HepG2 (cell line): ENCODE results near the gene FMNL2. TPM values are rescaled to one million over a fixed set of nuclear protein-coding genes. Genes with fewer than 3 reads are reported as not detected.
A peak's percentile ranks its signal among the peaks of the same experiment; 100 is the strongest.

Source experiments
- CHD4 ChIP-seq: fragments of 200-600 bp; sonication (generic); IDR thresholded peaks from 2 replicates; pipeline ENCODE4 v1.7.0; 2017; ENCODE audit warnings: mild to moderate bottlenecking, low read length, borderline replicate concordance
- ELF3 ChIP-seq: IDR thresholded peaks from 2 replicates; pipeline ENCODE4 v1.6.1; 2016; ENCODE audit warnings: missing genetic modification reagents, missing compliant biosample characterization
- FOXP1 ChIP-seq, 2 experiments: fragments of 450-650 bp in 1 of 2; IDR thresholded peaks; 2 replicates each; pipeline ENCODE4 v1.6.1; 2017 to 2018; ENCODE audit warnings: antibody characterized with exemption in 1 of 2
- GABPA ChIP-seq, 2 experiments: IDR thresholded peaks; 2 replicates each; pipeline ENCODE4 v1.6.1; 2011 to 2016; ENCODE audit warnings: low read depth in 2 of 2, low read length in 1 of 2, missing biosample characterization in 1 of 2, missing genetic modification characterization in 1 of 2
- HNF1B ChIP-seq: sonication (generic); formaldehyde crosslinking; IDR thresholded peaks from 2 replicates; pipeline ENCODE4 v1.5.1; 2020; ENCODE audit warnings: mild to moderate bottlenecking, moderate library complexity, missing genetic modification reagents
- HOXD1 ChIP-seq: sonication (generic); formaldehyde crosslinking; IDR thresholded peaks from 2 replicates; pipeline ENCODE4 v1.5.0; 2020; ENCODE audit warnings: missing genetic modification reagents
- KAT8 ChIP-seq: IDR thresholded peaks from 2 replicates; pipeline ENCODE4 v1.6.1; 2016; ENCODE audit warnings: missing genetic modification reagents, missing compliant biosample characterization
- KDM3A ChIP-seq: IDR thresholded peaks from 2 replicates; pipeline ENCODE4 v1.6.1; 2018; ENCODE audit warnings: low read depth, missing compliant biosample characterization
- TCF7 ChIP-seq: sonication (generic); IDR thresholded peaks from 2 replicates; pipeline ENCODE4 v1.6.1; 2016; ENCODE audit warnings: antibody characterized with exemption, low read depth
- TEF ChIP-seq: sonication (generic); formaldehyde crosslinking; IDR thresholded peaks from 2 replicates; pipeline ENCODE4 v1.5.0; 2020; ENCODE audit warnings: missing genetic modification reagents
- TFAP4 ChIP-seq: sonication (generic); IDR thresholded peaks from 2 replicates; pipeline ENCODE4 v1.6.1; 2016; ENCODE audit warnings: low read depth, borderline replicate concordance
- ZNF430 ChIP-seq: sonication (generic); formaldehyde crosslinking; IDR thresholded peaks from 2 replicates; pipeline ENCODE4 v1.9.0; 2021; ENCODE audit warnings: mild to moderate bottlenecking, missing genetic modification reagents
- ZNF576 ChIP-seq: sonication (generic); formaldehyde crosslinking; IDR thresholded peaks from 2 replicates; pipeline ENCODE4 v1.4.0; 2020; ENCODE audit warnings: mild to moderate bottlenecking, missing genetic modification reagents
- ZNF678 ChIP-seq: sonication (generic); formaldehyde crosslinking; IDR thresholded peaks from 2 replicates; pipeline ENCODE4 v1.4.0; 2020; ENCODE audit warnings: mild to moderate bottlenecking, missing genetic modification reagents
- ZSCAN25 ChIP-seq: sonication (generic); formaldehyde crosslinking; IDR thresholded peaks from 2 replicates; pipeline ENCODE4 v1.8.0; 2022; ENCODE audit warnings: mild to moderate bottlenecking, missing genetic modification reagents
- polyA plus RNA-seq, 8 experiments: library from polyadenylated mRNA; depleted of rRNA in 3 of 8; stranded (reverse) in 7 of 8; unstranded in 1 of 8; fragments of >200 nt; fragmentation: Illumina TruSeq in 4 of 8; extraction: Trizol in 4 of 8; gene quantifications; 2 replicates each; pipeline versions ENCODE4 v1.2.1 to v1.2.3, GENCODE V29; 2011 to 2016; ENCODE audit warnings: low read depth in 4 of 8, missing spikeins in 1 of 8, mixed read lengths in 1 of 8; ENCODE audit not compliant: insufficient read depth in 1 of 8
- total RNA-seq, 5 experiments: library from RNA; depleted of rRNA; stranded (reverse); fragments of >200 nt; fragmentation: Illumina TruSeq; extraction: Trizol; gene quantifications; 2 replicates each; pipeline ENCODE4 v1.2.3, GENCODE V29; 2016; ENCODE audit warnings: low read depth in 1 of 5
- TF ChIP-seq, protein P1 (sequence below), 2 experiments: sonication (generic) in 1 of 2; formaldehyde crosslinking in 1 of 2; IDR thresholded peaks; 2 replicates each; pipeline versions ENCODE4 v1.4.0 to v1.6.1; 2016 to 2020; ENCODE audit warnings: borderline replicate concordance in 1 of 2, low read depth in 1 of 2, mild to moderate bottlenecking in 1 of 2, missing genetic modification reagents in 1 of 2
- TF ChIP-seq, protein P2 (sequence below): IDR thresholded peaks from 2 replicates; pipeline ENCODE4 v1.6.1; 2016; ENCODE audit warnings: low read depth, control low read depth

The FMNL2 gene
- total and polyA plus RNA-seq, 2 of the 13 experiments (the other 11 are each of a cell fraction or from before 2014, with no cell fraction given): 66.5 to 67.7 TPM

DNA sequence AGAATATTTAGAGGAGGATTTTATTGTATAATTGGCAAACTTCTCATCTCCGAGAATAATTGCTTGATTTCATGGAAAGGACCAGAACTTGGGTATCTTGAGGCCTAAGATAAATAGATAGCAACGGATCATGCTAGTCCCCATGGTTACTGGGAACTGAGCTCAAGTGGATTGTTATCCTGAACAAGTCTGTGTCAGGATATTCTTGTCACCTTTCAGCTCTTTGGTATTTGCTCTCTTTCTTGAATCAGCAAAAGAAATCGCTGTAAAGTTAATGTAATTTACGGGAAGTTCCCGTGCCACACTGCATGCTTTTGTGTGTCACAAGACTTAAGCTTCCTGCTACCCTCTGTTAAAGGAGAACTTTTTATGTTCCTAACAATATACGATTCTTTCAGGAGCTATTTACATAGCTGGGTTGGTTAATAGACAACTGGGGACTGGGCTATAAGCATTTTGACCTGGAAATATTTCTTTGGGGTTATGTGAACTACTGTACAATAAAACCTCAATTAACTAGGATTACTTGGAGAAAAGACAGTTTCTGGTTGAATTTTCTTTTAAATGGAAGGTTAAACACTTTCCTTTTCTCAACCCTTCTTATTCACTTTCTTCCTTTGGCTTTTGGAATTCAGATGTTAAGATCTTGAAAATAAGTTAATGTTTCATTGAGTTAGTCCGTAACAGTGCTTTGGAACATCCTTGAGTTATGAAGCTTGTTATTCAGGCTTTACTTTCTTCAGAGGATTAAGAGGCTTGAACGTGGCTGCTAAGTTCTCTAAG, 151.2 kb downstream of the FMNL2 start (continued):
- TF ChIP-seq ZNF576 (CRISPR knock-in tag) (no peak), CHD4 (peak; percentile 8; the same call in 1 of the 2 replicates), FOXP1 (IDR thresholded peaks at IDR 0.05) (no peak), FOXP1 (CRISPR knock-in tag; IDR thresholded peaks at IDR 0.05) (peak; percentile 86), ZNF678 (CRISPR knock-in tag) (no peak), KDM3A (CRISPR knock-in tag) (peak; percentile 81; the same call in 1 of the 2 replicates), HNF1B (CRISPR knock-in tag) (peak; percentile 90), GABPA (IDR thresholded peaks at IDR 0.05; ENCODE audit: low read depth, low read length) (no peak), GABPA (CRISPR knock-in tag; IDR thresholded peaks at IDR 0.05; ENCODE audit: low read depth) (peak; percentile 77), TFAP4 (0 out of 2 replicates have a peak, but pooled peaks have one; percentile 43), ELF3 (peak; percentile 98), TCF7 (peak; percentile 83; the same call in 1 of the 2 replicates), HOXD1 (CRISPR knock-in tag) (peak; percentile 65; the same call in 1 of the 2 replicates), ZNF430 (CRISPR knock-in tag) (peak; percentile 63), KAT8 (CRISPR knock-in tag) (peak; percentile 91), ZSCAN25 (CRISPR knock-in tag) (no peak), TEF (CRISPR knock-in tag) (peak; percentile 55; the same call in 1 of the 2 replicates)
- TF ChIP-seq, protein P1, sequence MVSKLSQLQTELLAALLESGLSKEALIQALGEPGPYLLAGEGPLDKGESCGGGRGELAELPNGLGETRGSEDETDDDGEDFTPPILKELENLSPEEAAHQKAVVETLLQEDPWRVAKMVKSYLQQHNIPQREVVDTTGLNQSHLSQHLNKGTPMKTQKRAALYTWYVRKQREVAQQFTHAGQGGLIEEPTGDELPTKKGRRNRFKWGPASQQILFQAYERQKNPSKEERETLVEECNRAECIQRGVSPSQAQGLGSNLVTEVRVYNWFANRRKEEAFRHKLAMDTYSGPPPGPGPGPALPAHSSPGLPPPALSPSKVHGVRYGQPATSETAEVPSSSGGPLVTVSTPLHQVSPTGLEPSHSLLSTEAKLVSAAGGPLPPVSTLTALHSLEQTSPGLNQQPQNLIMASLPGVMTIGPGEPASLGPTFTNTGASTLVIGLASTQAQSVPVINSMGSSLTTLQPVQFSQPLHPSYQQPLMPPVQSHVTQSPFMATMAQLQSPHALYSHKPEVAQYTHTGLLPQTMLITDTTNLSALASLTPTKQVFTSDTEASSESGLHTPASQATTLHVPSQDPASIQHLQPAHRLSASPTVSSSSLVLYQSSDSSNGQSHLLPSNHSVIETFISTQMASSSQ (IDR thresholded peaks at IDR 0.05; ENCODE audit: low read depth): peak; percentile 98
- TF ChIP-seq, protein P1 (CRISPR knock-in tag; IDR thresholded peaks at IDR 0.05; ENCODE audit: borderline replicate concordance): peak; percentile 99
- TF ChIP-seq, protein P2, sequence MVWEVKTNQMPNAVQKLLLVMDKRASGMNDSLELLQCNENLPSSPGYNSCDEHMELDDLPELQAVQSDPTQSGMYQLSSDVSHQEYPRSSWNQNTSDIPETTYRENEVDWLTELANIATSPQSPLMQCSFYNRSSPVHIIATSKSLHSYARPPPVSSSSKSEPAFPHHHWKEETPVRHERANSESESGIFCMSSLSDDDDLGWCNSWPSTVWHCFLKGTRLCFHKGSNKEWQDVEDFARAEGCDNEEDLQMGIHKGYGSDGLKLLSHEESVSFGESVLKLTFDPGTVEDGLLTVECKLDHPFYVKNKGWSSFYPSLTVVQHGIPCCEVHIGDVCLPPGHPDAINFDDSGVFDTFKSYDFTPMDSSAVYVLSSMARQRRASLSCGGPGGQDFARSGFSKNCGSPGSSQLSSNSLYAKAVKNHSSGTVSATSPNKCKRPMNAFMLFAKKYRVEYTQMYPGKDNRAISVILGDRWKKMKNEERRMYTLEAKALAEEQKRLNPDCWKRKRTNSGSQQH: peak; percentile 69; the same call in 1 of the 2 replicates
